Progenitor cell of endocrine pancreas (in vitro differentiated cells): ENCODE results near the gene DCAF10. TPM values are rescaled to one million over a fixed set of nuclear protein-coding genes. Genes with fewer than 3 reads are reported as not detected.

ENCODE experiments used
- DNase-seq: peaks from one replicate; pipeline ENCODE4 v3.0.0; 2021; ENCODE audit warnings: low spot score; ENCODE audit not compliant: unreplicated experiment
- H3K27ac Mint-ChIP-seq: 2 replicates; pipeline ENCODE4 v1.8.0; 2021; ENCODE audit warnings: mild to moderate bottlenecking, moderate library complexity, mixed read lengths
- H3K27me3 Mint-ChIP-seq: 2 replicates; pipeline ENCODE4 v1.8.0; 2021; ENCODE audit warnings: mixed read lengths
- H3K36me3 Mint-ChIP-seq: 2 replicates; pipeline ENCODE4 v1.8.0; 2022; ENCODE audit warnings: mixed read lengths; ENCODE audit not compliant: insufficient read depth
- H3K4me1 Mint-ChIP-seq: 2 replicates; pipeline ENCODE4 v1.8.0; 2021; ENCODE audit warnings: low read depth, mixed read lengths
- H3K4me3 Mint-ChIP-seq: 2 replicates; pipeline ENCODE4 v1.8.0; 2021; ENCODE audit warnings: low read depth, mild to moderate bottlenecking, moderate library complexity, mixed read lengths
- H3K9me3 Mint-ChIP-seq: 2 replicates; pipeline ENCODE4 v1.8.0; 2021; ENCODE audit warnings: low read depth, mixed read lengths
- total RNA-seq: library from RNA; stranded (reverse); gene quantifications from 2 replicates; pipeline ENCODE4 v1.2.1, GENCODE V29; 2021
- TF ChIP-seq, protein P1 (sequence below): fragments of 200-600 bp; sonication (generic); IDR thresholded peaks from one replicate; pipeline ENCODE4 v1.5.0; 2021; ENCODE audit warnings: antibody characterized with exemption, mild to moderate bottlenecking; ENCODE audit not compliant: unreplicated experiment

DCAF10 gene
- total RNA-seq, 1 donor from 2014 or later, result 29.4 TPM

GRCh38 chr9:37892063-37892462 is 91.5 kb downstream of the DCAF10 start:
- no peak overlapping the region for H3K27ac Mint-ChIP-seq
- TF ChIP-seq, protein P1, sequence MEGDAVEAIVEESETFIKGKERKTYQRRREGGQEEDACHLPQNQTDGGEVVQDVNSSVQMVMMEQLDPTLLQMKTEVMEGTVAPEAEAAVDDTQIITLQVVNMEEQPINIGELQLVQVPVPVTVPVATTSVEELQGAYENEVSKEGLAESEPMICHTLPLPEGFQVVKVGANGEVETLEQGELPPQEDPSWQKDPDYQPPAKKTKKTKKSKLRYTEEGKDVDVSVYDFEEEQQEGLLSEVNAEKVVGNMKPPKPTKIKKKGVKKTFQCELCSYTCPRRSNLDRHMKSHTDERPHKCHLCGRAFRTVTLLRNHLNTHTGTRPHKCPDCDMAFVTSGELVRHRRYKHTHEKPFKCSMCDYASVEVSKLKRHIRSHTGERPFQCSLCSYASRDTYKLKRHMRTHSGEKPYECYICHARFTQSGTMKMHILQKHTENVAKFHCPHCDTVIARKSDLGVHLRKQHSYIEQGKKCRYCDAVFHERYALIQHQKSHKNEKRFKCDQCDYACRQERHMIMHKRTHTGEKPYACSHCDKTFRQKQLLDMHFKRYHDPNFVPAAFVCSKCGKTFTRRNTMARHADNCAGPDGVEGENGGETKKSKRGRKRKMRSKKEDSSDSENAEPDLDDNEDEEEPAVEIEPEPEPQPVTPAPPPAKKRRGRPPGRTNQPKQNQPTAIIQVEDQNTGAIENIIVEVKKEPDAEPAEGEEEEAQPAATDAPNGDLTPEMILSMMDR, result no peak
- peaks cover 3% of the 10 kb centered on the region for H3K9me3 Mint-ChIP-seq
- H3K36me3 Mint-ChIP-seq, result peaks cover 40% of the 10 kb centered on the region
- DNase-seq, result no peak
- H3K4me3 Mint-ChIP-seq, result no peak overlapping the region
- no peaks in the 10 kb centered on the region for H3K27me3 Mint-ChIP-seq
- no peaks in the 10 kb centered on the region for H3K4me1 Mint-ChIP-seq

DNA sequence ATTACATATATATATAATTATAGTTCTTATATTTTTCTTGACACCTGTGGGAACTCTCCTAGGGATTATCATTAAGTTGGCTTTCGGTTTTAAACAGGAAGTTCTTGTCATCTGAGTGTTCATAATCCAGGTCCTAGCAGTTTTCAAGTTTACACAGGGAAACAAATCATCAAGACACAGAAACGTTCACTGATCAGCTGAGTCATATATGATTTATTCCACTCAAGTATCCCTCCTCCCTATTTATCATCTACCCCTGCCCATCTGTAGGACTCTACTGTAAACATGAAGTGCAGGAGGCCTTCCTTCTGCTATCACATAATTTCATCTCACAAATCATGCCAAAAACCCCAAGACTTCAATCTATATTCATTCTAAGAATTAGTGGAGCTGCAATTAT is 97.1 kb downstream of the DCAF10 start:
- no peak for DNase-seq
- H3K9me3 Mint-ChIP-seq, result no peaks in the 10 kb centered on the region
- TF ChIP-seq, protein P1, result no peak
- no peak overlapping the region for H3K27ac Mint-ChIP-seq
- H3K4me1 Mint-ChIP-seq, result peaks cover 4% of the 10 kb centered on the region
- H3K27me3 Mint-ChIP-seq, result no peaks in the 10 kb centered on the region
- H3K36me3 Mint-ChIP-seq, result peaks cover 22% of the 10 kb centered on the region
- no peak overlapping the region for H3K4me3 Mint-ChIP-seq

DNA sequence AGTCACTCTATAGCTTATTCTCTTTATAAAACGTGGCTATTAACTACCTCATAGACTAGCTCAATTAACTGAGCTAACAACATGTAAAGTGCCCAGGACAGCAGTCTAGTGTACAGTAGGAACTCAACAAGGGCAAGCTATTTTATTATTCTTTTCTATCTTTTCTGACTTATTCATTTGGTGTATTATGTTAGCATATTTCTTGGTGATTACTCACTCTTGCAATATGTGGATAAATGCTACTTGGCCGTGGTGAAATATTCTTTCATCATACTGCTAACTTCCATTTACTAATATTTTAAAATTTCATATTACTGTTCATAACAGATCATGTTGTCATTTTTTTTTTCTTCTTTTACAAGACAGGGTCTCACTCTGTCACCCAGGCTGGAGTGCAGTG is 98.4 kb downstream of the DCAF10 start:
- Mint-ChIP-seq H3K27me3 (no peaks in the 10 kb centered on the region), H3K36me3 (peaks cover 17% of the 10 kb centered on the region), H3K9me3 (no peaks in the 10 kb centered on the region), H3K27ac (no peak overlapping the region), H3K4me1 (peaks cover 8% of the 10 kb centered on the region), H3K4me3 (no peak overlapping the region)
- no peak for DNase-seq
- TF ChIP-seq, protein P1, result no peak

- peak overlapping the region; percentile 16 for H3K4me3 Mint-ChIP-seq
- TF ChIP-seq, protein P1, result no peak
- H3K9me3 Mint-ChIP-seq, result no peaks in the 10 kb centered on the region
- no peak for DNase-seq
- H3K4me1 Mint-ChIP-seq, result peaks cover 16% of the 10 kb centered on the region
- H3K27me3 Mint-ChIP-seq, result no peaks in the 10 kb centered on the region
- peaks cover 6% of the 10 kb centered on the region for H3K36me3 Mint-ChIP-seq
- H3K27ac Mint-ChIP-seq, result no peak overlapping the region
Measured at GRCh38 chr9:37902131-37902530, 101.5 kb downstream of the DCAF10 start.

DNA sequence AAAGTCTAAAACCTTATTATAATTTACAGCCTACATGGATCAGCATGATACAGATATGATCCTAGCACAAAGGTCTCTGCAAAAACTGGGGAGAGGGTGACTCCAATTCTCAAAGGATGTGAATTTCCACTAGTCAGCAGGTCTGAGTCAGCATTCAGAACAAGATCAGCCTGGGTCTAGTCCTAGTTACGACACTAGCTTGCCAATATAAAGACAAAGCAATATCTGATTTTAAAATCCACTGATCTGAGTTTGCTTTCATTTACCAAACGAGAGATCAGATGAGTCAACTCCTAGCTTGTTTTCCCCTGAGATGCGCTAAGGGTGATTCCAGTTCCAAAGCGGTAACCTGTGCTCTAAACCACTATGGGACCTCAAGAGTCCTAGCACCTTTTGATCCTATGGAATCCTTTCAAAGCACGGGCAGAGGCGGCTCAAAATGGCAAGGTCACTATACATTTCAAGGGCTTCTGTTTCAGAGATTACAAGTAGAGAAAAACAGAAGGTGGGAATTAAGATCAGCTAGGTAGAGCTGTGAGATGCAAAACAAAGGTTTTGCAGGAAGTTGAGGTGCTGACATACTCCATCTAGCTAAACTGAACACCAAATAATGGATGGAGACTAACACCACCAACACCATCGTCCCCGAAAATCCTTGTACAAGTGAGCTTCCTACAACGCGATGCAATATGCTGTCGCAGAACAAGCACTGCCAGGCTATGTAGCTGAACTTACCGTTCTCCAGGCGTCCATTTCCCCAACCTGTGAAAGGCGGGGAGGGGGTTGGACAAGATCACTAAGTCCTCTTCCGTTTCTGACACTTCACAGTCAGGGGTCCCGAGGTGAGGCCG is 102.4 kb downstream of the DCAF10 start:
- no peak for DNase-seq
- peak overlapping the region; percentile 90 for H3K27ac Mint-ChIP-seq
- H3K4me3 Mint-ChIP-seq, result peak overlapping the region; percentile 86
- no peaks in the 10 kb centered on the region for H3K9me3 Mint-ChIP-seq
- peaks cover 16% of the 10 kb centered on the region for H3K4me1 Mint-ChIP-seq
- TF ChIP-seq, protein P1, result no peak
- H3K36me3 Mint-ChIP-seq, result peaks cover 2% of the 10 kb centered on the region
- no peaks in the 10 kb centered on the region for H3K27me3 Mint-ChIP-seq
